Central memory CD8-positive, alpha-beta T cell (primary cell): Measurements from ENCODE around the gene LRCOL1.

Experiments
- ATAC-seq: fragments of 150-1000 bp; cut with Tn5 transposase; replicated peaks from 2 replicates; pipeline ENCODE4 v1.10.0; 2022; ENCODE audit warnings: mild to moderate bottlenecking, moderate FRiP score, moderate number of reproducible peaks; ENCODE audit not compliant: poor library complexity, severe bottlenecking; ENCODE audit errors: extremely low read depth
- DNase-seq, 2 donors: peaks; one replicate each; pipeline ENCODE4 v3.0.0; 2021; ENCODE audit warnings: low spot score in 2 of 2
- H3K27ac Mint-ChIP-seq: one replicate; pipeline ENCODE4 v1.8.0; 2022; ENCODE audit warnings: low read depth, mild to moderate bottlenecking, moderate library complexity, mixed read lengths
- H3K27me3 Mint-ChIP-seq: one replicate; pipeline ENCODE4 v1.8.0; 2022; ENCODE audit warnings: mixed read lengths
- H3K36me3 Mint-ChIP-seq: one replicate; pipeline ENCODE4 v1.8.0; 2022; ENCODE audit warnings: mild to moderate bottlenecking, moderate library complexity, mixed read lengths; ENCODE audit not compliant: insufficient read depth
- H3K4me1 Mint-ChIP-seq: one replicate; pipeline ENCODE4 v1.8.0; 2022; ENCODE audit warnings: mixed read lengths
- H3K4me3 Mint-ChIP-seq: one replicate; pipeline ENCODE4 v1.8.0; 2022; ENCODE audit warnings: mild to moderate bottlenecking, moderate library complexity, mixed read lengths
- H3K9me3 Mint-ChIP-seq: one replicate; pipeline ENCODE4 v1.8.0; 2022; ENCODE audit warnings: mixed read lengths

The LRCOL1 gene

GRCh38 chr12:132568301-132568700, 42.1 kb downstream of the LRCOL1 start:
- Mint-ChIP-seq H3K4me1 (peaks cover 10% of the 10 kb centered on the region), H3K9me3 (no peaks in the 10 kb centered on the region), H3K4me3 (no peak overlapping the region), H3K27me3 (no peaks in the 10 kb centered on the region), H3K36me3 (peaks cover 12% of the 10 kb centered on the region), H3K27ac (no peak overlapping the region)
- no peak for DNase-seq
- ATAC-seq, result no peak

GRCh38 chr12:132566516-132567131, 43.8 kb downstream of the LRCOL1 start:
- H3K4me3 Mint-ChIP-seq, result no peak overlapping the region
- H3K36me3 Mint-ChIP-seq, result peaks cover 14% of the 10 kb centered on the region
- H3K27ac Mint-ChIP-seq, result no peak overlapping the region
- ATAC-seq (no peak), DNase-seq (no peak)
- H3K27me3 Mint-ChIP-seq, result no peaks in the 10 kb centered on the region
- H3K9me3 Mint-ChIP-seq, result no peaks in the 10 kb centered on the region
- H3K4me1 Mint-ChIP-seq, result peaks cover 10% of the 10 kb centered on the region

- H3K4me3 Mint-ChIP-seq, result no peak overlapping the region
- H3K27ac Mint-ChIP-seq, result no peak overlapping the region
- peaks cover 17% of the 10 kb centered on the region for H3K4me1 Mint-ChIP-seq
- peaks cover 16% of the 10 kb centered on the region for H3K36me3 Mint-ChIP-seq
- ATAC-seq, result no peak
- no peak for DNase-seq
- no peaks in the 10 kb centered on the region for H3K27me3 Mint-ChIP-seq
- H3K9me3 Mint-ChIP-seq, result no peaks in the 10 kb centered on the region
Observed at GRCh38 chr12:132565365-132565764, 45.0 kb downstream of the LRCOL1 start.

DNA sequence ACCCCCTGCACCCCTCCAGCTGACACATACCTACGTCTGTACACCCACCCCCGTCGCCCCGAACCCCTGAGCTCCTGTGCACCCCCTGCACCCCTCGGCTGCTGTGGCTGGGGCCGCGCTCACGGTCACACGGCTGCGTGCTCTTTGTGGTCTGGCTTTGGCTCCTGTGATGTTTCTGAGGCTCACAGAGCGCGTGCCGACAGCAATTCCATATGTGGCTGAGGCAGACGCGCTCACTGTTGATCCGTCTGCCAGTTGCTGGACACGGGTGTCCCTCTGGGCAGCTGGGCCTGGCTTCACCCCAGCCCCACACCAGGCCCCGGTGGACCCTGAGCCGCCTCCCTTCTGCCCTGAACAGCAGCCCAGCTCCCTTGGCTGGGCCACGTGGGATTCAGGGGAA, 46.5 kb downstream of the LRCOL1 start:
- H3K4me3 Mint-ChIP-seq, result no peak overlapping the region
- DNase-seq (no peak), ATAC-seq (no peak)
- no peaks in the 10 kb centered on the region for H3K27me3 Mint-ChIP-seq
- no peak overlapping the region for H3K27ac Mint-ChIP-seq
- H3K36me3 Mint-ChIP-seq, result peaks cover 14% of the 10 kb centered on the region
- no peaks in the 10 kb centered on the region for H3K9me3 Mint-ChIP-seq
- peaks cover 19% of the 10 kb centered on the region for H3K4me1 Mint-ChIP-seq

DNA sequence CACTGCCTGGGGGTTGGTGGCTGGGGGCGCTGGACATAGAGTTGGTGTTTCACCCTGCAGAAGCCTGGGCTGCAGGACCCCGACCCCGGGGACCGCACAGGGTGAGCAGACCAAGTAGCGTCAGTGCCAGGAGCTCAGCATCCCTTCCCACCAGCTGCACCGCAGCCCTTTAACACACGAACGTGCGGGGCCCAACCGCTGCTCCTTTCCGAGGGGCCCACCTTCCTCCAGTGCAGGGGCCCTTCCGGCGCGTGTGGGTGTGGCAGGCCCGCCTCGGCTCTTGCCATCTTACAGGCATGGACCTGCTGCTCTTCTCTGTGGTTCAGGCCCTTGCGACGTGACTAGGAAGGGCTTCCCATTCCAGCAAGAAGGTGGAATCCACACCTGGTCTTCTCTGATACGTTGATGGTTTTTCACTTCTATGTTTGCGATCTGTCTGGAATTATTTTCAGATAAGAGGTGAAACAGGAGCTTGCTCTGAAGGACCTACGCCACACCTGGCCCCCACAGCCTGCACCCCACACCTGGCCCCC, 47.8 kb downstream of the LRCOL1 start:
- Mint-ChIP-seq H3K9me3 (no peaks in the 10 kb centered on the region), H3K4me3 (no peak overlapping the region), H3K4me1 (peaks cover 28% of the 10 kb centered on the region), H3K36me3 (peaks cover 9% of the 10 kb centered on the region), H3K27me3 (no peaks in the 10 kb centered on the region), H3K27ac (no peak overlapping the region)
- ATAC-seq (no peak), DNase-seq (no peak)

DNA sequence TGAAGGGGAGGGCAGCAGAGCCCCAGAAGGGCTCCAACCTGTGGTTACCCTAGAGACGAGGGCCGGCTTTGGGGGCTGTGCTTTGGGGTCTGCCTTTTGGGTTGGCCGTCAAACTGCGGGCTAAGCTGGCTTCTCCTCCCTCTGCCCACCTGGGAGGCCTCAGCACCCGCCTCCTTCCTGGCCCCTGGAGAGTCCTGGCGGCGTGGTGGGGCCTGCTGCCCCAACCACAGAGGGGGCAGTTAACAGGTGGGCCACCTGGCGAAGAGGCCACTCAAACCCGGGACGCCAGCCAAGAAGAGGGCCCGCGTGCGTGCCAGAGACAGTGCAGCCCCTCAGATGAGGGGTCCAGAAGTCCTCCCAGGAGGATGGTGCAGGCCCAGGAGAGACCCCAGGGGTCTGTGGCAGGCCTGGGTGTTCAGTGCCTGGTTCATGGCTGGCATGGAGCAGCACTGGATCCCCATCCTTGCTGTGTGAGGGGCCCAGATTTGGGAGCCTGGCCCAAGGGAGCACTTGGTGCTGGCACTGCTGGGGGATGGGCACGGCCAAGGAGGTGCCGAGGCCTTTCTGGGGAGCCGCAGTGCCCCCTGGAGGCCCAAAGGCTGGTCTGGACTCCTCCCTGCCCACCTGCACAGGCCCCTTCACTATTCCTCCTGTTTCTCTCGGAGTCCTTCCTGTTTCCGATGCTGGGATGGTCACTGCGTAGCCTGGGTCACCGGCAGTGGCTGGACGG, 48.8 kb downstream of the LRCOL1 start:
- Mint-ChIP-seq H3K27me3 (no peaks in the 10 kb centered on the region), H3K9me3 (no peaks in the 10 kb centered on the region), H3K4me1 (peaks cover 28% of the 10 kb centered on the region), H3K36me3 (peaks cover 9% of the 10 kb centered on the region), H3K27ac (no peak overlapping the region), H3K4me3 (peak overlapping the region; percentile 64)
- ATAC-seq (no peak), DNase-seq (no peak)

GRCh38 chr12:132560614-132561426, 49.6 kb downstream of the LRCOL1 start:
- Mint-ChIP-seq H3K27ac (no peak overlapping the region), H3K27me3 (no peaks in the 10 kb centered on the region), H3K4me1 (peaks cover 27% of the 10 kb centered on the region), H3K4me3 (peak overlapping the region; percentile 64), H3K36me3 (peaks cover 7% of the 10 kb centered on the region), H3K9me3 (no peaks in the 10 kb centered on the region)
- ATAC-seq (peak; percentile 25), DNase-seq (peak; percentile 35 to 59)

DNA sequence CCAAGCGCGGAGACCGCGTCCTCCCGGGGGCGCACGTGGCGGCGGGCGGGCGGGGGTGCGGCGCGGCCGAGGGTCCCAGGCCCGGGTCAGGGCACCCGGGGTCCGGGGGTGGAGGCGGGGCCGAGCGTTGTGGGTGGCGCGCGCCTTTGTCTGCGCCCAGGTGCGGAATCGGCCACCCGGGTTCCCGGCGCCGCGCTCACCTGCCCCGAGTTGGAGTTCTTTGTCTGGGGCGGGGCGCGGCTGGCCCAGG, 50.1 kb downstream of the LRCOL1 start:
- DNase-seq (no peak), ATAC-seq (peak; percentile 24)
- H3K9me3 Mint-ChIP-seq, result no peaks in the 10 kb centered on the region
- peaks cover 11% of the 10 kb centered on the region for H3K36me3 Mint-ChIP-seq
- no peak overlapping the region for H3K27ac Mint-ChIP-seq
- H3K27me3 Mint-ChIP-seq, result no peaks in the 10 kb centered on the region
- H3K4me3 Mint-ChIP-seq, result peak overlapping the region; percentile 71
- peaks cover 22% of the 10 kb centered on the region for H3K4me1 Mint-ChIP-seq

DNA sequence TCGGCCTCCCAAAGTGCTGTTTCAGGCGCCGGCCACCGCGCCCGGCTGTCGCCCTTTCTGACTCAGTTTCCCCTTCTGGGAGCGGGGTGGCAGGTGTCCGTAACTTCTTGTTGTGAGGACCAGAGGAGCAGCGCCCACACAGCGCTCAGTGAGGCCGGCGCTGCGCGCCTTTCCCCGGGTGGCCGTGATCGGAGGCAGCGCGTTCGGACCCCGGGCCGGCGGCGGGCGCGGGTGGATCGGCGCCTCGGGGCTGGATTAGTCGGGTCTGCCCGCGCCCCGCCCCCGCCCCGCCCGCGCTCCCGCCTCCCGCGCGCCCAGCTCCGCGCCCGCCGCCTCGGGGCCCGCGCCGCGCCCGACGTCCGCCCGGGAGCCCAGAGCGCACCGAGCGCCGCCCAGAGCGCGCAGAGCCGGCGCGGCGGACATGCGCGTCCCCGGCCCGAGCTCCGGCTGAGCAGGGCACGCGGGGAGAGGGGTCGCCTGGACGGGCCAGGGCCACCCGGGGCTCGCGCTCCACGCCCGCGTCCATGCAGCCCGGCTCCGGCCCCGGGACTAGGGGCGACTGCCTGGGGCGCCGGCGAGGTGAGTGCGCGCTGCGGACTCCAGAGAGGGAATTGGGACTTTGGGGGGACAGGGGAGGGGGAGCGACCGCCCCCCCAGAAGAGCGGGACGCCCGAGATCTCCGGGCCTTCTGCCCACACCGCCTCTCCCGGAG, 50.6 kb downstream of the LRCOL1 start:
- peaks cover 17% of the 10 kb centered on the region for H3K4me1 Mint-ChIP-seq
- DNase-seq (no peak), ATAC-seq (peak; percentile 47)
- H3K27ac Mint-ChIP-seq, result no peak overlapping the region
- peak overlapping the region; percentile 71 for H3K4me3 Mint-ChIP-seq
- H3K36me3 Mint-ChIP-seq, result peaks cover 11% of the 10 kb centered on the region
- no peaks in the 10 kb centered on the region for H3K27me3 Mint-ChIP-seq
- no peaks in the 10 kb centered on the region for H3K9me3 Mint-ChIP-seq

DNA sequence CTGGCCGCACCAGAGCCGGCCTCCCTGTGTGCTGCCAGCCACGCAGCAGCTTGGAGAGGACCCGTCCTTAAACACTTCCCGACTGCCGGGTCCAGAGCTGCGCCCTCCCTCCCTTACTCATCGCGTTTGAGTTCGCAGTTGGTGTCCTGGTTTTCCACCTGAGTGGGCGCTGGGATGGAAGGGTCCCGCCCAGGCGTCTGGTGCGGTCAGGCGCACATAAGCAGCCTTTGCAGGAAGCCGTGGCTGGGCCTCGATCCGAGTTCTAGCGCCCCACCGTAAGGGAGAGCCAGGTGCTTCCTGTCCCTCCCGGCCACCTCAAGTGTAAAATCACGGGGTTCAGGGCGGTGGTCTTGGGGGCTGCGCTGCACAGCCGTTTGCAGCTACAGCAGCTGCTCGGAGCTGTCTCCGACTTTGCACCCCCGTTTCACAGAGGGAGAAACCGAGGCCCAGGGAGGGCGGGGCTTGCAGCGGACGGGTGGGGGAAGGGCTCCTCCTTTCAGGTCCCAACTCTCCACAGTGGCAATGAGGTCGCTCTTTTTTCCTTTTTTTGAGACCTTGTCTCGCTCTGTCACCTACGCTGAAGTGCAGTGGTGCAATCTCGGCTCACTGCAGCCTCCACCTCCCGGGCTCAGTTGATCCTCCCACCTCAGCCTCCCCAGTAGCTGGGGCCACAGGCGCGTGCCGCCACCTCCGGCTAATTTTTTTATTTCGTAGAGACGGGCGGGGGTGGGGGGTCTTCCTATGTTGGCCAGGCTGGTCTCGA, 51.3 kb downstream of the LRCOL1 start:
- no peak overlapping the region for H3K27ac Mint-ChIP-seq
- no peak for ATAC-seq
- peak overlapping the region; percentile 71 for H3K4me3 Mint-ChIP-seq
- H3K27me3 Mint-ChIP-seq, result no peaks in the 10 kb centered on the region
- H3K4me1 Mint-ChIP-seq, result peaks cover 17% of the 10 kb centered on the region
- peaks cover 9% of the 10 kb centered on the region for H3K36me3 Mint-ChIP-seq
- DNase-seq, result no peak
- H3K9me3 Mint-ChIP-seq, result no peaks in the 10 kb centered on the region

DNA sequence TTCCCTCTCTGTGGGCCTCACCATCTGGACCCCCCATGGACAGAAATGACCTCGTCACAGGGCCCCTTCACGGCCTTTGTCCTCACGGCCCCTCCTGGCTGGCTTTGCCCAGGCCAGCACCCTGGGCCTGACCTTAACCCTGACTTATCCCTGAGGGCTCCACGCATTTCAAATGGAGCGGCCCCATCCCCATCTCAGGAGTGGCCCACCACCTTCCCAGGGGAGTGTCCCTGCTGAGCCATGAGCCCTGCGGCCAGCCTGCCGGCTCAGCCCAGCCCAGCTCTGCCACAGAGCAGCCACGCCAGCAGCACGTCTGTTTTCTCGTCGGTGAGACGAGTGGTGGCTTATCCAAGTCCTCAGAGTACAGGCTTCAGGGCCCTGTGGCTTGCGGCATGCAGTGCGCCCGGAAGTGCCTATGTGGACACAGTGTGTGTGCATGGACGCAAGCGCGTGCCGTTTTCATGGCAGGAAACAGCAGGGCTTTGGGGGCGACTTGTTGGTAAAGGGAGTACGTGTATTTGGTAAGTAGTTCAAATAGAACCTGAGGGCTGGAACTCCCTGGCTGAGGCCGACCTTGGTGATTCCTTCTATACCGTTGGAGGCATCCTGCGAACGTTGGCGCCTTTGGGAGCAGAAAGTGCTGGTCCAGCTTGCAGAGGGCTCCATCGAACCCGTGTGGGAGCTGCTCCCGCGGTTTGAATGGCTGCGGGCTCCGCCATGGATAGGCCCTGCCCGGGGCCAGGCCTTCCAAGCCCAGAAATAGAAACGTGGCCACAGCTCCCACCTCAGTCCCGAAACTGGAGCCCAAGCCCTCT, 52.1 kb downstream of the LRCOL1 start:
- no peak for DNase-seq
- Mint-ChIP-seq H3K4me3 (peak overlapping the region; percentile 71), H3K36me3 (peaks cover 10% of the 10 kb centered on the region), H3K9me3 (no peaks in the 10 kb centered on the region), H3K27me3 (no peaks in the 10 kb centered on the region), H3K4me1 (peaks cover 17% of the 10 kb centered on the region), H3K27ac (no peak overlapping the region)
- no peak for ATAC-seq
